Measurements from ENCODE around the gene LAPTM4A.

DNA sequence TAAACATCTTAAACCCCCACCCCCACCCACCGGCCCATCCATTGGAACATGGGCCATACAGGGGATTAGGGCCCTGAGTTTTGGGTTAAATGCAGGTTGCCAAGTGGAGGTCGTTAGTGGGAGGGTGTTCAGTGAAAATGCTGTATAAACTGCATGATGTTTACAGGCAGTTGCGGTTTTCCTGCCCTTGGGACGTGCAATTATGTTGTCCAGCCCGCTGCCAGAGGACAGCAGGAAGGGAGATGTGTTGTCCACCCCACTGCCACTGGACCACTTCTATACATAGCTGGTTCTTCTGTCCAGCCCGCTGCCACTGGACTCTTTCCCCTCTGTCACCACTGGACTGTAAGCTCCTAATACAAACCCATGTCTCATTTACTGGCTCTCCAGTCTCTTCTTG lies 2.7 kb upstream of the LAPTM4A start:
- TF ChIP-seq, protein P1, sequence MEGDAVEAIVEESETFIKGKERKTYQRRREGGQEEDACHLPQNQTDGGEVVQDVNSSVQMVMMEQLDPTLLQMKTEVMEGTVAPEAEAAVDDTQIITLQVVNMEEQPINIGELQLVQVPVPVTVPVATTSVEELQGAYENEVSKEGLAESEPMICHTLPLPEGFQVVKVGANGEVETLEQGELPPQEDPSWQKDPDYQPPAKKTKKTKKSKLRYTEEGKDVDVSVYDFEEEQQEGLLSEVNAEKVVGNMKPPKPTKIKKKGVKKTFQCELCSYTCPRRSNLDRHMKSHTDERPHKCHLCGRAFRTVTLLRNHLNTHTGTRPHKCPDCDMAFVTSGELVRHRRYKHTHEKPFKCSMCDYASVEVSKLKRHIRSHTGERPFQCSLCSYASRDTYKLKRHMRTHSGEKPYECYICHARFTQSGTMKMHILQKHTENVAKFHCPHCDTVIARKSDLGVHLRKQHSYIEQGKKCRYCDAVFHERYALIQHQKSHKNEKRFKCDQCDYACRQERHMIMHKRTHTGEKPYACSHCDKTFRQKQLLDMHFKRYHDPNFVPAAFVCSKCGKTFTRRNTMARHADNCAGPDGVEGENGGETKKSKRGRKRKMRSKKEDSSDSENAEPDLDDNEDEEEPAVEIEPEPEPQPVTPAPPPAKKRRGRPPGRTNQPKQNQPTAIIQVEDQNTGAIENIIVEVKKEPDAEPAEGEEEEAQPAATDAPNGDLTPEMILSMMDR (IDR thresholded peaks at IDR 0.05): no peak
- TF ChIP-seq POLR2AphosphoS5 (IDR thresholded peaks at IDR 0.05; ENCODE audit: insufficient read depth in 1 of 2, low read depth in 1 of 2) (no peak), POLR2A (IDR thresholded peaks at IDR 0.05) (no peak)

All from vagina (tissue), 2 donors.